Fibroblast of skin of scalp (primary cell): Measurements from ENCODE around the gene RAD51B.

Source experiments
- DNase-seq: peaks from one replicate; pipeline ENCODE4 v3.0.0-alpha.2; 2013

Gene RAD51B

DNA sequence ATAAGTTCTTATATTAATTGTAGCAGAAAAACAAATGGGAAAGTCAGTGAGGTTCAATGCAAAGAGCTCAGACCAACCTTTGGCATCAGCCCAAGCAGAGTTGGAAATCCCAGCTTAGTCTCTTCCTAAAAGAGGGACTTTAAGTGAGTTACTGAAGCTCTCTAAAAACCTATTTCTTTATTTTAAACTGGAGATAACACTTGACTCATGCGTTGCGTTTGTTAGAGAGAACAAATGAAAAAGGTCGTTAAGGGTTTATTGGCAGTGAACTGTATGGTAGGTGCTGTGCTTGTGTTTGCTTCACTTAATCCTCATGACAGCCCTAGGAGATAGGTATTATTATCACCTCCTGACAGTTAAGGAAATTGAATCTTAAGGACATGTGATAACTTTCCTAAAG, 396.5 kb downstream of the RAD51B start:
- DNase-seq = no peak

DNA sequence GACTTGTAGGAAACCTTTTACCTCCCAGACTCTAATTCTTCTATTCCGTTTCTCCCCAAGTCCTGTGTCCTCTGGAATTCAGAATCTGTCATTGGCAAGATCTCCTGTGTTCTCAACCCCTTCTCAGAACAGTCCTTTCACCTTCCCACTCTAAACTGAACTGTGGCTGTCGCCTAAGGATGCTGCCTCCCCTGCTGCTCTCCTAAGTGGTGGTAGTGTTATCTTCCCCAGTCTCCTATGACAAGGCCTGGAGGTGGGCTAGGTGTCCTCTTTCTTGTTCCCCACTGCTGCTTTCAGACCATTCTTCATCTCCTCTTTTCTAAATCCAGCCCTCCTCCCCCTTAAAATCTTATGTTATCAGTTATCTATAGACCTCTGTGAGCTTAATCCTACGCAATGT, 397.4 kb downstream of the RAD51B start:
- DNase-seq = no peak

DNA sequence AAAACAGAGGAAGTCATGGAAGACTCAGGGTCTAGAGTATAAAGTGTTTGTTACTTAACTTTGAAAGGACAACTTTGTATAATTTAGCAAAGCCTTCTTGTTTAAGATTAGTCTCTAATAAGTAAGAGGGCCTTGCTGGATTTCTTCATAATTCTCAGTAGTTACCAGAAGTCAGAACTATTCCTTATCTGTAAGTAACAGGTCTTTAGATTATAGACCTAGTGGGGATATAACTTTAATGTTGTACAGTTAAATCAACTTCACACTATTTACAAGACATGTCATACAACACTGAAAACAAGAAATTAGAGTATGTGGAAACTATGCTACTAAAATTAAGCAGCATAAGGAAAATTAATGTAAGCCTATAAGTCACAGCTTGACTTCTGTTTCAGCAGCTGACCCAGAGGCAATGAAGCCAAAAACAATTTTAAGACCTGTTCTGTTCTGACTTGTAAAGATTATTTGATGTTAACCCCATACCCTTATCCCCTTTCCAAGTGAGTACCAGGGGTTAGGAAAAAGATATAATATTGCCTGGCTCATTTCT, 398.3 kb downstream of the RAD51B start:
- DNase-seq = no peak

DNA sequence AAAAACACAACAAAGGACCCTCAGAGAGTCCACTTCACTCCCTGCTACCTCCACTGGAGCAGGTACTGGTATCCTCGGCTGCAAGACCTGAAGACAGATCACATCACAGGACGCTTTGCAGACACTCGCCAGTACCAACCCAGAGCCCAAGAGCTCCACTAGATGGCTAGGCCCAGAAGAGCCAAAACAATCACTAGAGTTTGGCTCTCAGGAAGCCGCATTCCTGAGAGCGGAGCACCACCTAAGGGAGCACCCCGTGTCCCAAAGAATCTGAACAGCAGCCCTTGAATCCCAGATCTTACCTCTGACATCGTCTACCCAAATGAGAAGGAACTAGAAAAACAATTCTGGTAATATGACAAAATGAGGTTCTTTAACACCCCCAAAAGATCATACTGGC, 399.8 kb downstream of the RAD51B start:
- DNase-seq = no peak

DNA sequence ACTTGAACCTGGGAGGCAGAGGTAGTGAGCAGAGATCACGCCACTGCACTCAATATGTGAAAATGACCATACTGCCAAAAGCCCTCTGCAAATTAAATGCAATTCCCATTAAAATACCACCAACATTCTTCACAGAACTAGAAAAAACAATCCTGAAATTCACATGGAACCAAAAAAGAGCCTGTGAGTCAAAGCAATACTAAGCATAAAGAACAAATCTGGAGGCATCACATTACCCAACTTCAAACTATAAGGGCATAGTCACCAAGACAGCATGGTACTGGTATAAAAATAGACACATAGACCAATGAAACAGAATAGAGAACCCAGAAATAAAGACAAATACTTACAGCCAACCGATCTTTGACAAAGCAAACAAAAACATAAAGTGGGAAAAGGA, 401.5 kb downstream of the RAD51B start:
- peak; percentile 65 for DNase-seq

DNA sequence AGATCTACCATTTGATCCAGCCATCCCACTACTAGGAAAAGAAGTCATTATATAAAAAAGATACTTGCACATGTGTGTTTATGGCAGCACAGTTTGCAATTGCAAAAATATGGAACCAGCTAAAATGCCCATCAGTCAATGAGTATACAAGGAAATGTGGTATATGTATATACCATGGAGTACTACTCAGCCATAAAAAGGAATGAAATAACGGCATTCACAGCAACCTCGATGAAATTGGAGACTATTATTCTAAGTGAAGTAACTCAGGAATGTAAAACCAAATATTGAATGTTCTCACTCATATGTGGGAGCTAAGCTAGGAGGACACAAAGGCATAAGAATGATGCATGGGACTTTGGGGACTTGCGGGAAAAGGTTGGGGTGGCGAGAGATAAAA, 402.6 kb downstream of the RAD51B start:
- DNase-seq = no peak

DNA sequence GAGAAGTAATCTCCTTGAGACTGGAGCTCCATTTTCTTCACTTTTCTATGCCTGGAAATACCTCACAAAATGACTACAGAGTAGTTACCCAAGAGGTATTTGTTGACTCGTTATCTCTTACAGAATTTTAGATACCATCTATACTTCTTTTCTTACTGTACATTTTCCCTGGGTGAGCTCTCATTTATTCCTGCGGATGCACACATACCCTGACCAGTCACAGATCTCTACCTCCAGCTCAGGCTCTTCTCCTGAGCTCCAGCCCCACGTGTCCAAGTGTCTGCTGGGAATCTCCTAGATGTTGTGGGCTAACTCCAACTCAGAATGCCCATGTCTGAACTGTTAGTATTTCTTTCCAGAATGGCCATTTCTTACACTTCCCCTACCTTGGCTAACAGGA, 403.1 kb downstream of the RAD51B start:
- no peak for DNase-seq

DNA sequence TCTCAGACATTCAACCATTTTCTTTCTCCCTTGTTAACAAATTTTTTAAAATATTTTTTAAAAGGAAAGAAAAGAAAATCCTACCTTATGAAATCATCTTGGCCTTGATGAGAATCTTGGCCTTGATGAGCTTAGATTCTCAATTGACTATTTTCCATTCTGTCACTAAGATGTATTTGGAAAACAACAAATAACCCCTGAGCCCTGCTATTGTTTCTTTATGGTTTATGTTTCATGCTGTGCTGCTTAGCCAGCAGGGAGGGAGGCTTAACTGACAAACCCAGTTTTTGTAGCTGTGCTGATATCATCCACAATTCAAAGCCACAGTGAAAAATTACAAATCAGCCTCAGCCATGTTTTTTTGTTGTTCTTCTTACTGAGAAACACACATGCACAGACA, 404.1 kb downstream of the RAD51B start:
- DNase-seq = no peak

DNA sequence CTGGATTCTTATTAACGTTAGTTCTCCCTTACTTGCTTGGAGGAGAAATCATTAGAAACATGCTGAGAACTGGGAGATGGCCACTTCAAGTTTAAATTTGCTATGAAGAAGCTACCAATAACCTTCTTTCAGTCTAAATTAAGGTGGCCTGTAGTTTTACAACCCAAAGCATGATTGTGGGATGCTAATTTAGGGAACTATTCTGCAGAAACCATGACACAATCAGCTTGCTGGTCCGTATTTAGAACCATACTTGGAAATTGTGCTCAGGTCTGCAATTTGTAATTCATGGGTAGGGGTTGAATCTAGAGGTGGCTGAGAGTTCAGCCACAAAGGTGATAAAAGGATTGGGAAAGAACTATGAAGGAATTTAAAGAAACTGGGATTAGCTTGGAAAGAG, 405.7 kb downstream of the RAD51B start:
- no peak for DNase-seq

DNA sequence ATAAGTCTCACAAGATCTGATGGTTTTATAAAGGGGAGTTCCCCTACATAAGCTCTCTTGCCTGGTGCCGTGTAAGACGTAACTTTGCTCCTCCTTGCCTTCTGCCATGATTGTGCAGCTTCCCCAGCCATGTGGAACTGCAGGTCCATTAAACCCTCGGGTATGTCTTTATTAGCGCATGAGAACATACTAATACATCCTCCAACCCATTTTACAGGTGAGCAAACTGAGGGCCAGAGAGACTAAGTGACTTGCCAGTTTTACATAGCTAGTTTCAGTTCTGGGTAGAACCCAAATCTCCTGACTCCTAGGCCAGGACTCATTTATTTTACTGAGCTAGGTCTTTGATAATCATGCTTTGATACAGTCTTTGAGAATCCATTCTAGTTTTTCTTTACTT, 406.9 kb downstream of the RAD51B start:
- no peak for DNase-seq

DNA sequence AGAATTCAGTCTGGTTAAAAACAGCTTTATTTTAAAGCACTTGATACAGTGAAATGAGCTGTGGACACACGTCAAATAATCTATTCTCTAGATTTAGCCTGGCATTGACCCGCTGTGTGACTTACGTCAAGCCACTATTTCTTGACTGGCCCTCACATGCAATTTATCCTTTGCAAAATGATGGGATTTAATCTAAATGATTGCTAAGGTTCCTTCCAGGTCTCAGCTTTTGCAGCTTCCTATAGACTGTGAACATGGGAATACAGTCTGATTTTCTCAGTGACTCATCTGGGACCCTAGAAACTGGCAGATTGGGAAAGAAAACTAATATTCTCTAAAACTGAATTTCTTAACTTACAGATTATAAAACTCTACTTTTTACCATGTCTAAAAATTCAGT, 409.1 kb downstream of the RAD51B start:
- DNase-seq = no peak

DNA sequence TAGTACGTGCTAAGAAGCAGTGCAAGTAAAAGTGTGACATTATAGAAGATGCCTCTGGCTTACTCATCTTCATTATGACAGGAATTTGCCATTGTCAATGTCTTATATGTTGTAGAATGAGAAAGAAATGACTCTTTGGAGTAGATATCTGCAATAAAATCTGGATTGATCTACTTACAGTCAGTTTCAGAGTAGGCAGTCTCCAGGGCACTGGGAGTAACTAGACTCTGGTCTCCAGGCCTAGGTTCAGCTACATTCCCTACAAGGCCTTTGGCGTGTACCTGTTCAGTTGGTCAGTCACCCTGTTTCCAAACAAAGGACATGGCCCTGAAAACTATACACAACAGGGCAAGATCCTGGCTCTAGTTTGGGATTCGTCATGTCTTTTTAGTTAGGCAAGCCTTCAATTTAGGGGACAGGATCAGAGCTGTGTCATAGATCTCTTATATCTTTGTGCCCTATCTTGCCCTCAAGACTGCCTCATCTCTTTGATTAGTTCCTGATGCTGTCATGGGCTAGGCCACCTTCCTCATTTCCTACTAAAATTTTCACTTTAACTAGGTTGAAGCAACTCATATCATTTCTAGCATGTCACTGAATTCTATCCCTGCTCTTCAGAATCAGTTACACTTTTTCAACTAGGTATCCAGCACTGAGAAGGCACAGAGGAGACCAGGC, 410.0 kb downstream of the RAD51B start:
- no peak for DNase-seq

DNA sequence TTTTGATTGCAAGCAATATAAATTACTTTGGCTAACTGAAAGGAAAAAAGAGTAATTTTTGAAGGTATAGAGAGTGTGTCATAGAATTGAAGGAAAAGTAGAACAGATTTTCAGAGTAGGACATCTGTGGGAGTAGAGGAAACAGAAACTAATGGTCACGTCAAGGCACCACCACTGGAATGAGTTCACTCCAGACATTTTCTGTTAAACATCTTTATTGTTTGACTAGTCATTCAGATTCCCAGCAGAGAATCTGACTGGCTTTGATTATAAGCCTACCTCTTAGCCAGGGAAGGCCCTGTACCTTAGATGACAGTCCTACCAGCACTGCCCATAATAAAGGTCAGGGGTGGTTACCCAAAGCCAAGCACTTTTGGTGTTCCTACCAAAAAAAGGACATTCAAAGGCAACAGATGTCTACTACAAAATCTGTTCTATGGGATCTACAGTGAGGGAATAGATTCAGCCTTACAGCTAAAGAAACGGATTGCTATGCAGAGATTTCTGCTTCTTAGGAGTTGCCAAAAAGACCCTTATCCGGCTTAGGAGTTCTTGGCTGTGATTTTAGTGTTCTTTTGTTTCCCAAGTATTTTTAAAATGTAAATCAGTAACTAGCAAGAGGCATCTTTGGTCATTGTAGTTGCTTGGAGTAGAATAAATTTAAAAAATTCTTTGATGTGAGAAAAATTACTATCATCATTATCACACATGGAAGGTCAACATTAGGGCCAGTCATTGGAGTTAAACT, 410.8 kb downstream of the RAD51B start:
- DNase-seq = no peak

DNA sequence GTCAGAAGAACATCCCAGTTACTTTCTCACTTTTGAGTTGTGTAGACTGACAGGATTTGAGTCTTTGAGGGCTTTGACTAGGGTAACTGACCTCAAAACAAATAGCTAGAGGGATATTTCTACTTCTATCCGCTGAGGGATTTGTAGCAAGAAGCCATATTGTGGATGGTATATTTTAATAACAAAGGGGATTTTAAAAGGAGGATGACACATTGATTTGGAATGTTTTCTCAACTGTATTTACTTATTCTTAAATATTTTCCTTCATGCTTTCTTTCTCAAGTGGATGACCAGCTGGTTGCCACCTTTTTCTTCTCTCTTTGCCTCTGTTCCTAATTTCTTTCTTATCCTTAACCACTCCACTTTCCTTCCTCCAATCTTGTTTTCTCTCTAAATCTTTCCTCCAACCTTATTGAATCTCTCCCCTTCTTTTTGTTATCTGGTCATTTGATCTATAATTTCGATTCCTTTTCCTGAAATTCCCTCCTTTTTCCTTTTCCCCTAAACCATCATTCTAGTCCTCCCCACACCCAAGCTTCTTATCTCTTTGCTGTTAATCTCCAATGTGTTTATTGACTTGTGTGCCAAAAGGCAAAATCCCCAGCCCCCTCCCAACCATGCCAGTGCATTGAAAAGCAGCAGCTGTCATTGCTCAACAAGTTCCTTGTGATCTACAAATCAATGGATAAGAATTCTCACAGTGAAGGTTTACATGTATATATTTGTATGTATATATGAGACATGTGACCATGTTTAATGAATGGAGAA, 411.6 kb downstream of the RAD51B start:
- peak; percentile 82 for DNase-seq

DNA sequence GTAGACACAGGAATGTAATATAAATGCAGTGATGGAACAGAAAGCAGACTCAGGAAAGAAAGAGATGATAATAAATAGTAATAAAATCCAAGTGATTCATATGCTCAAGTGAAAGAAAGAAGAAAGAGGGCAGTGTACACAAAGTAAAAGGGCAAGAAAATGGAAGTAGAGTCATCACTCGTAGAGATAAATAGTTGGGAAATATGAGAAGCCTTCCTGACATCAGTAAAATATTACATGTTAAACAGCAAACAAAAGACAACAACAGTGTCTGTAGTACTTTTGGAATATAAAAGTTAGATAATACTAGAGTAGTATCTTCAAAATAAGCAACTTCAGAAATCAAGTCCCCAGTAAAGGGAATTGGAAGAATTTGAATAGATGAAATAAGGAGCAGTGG, 412.3 kb downstream of the RAD51B start:
- no peak for DNase-seq

DNA sequence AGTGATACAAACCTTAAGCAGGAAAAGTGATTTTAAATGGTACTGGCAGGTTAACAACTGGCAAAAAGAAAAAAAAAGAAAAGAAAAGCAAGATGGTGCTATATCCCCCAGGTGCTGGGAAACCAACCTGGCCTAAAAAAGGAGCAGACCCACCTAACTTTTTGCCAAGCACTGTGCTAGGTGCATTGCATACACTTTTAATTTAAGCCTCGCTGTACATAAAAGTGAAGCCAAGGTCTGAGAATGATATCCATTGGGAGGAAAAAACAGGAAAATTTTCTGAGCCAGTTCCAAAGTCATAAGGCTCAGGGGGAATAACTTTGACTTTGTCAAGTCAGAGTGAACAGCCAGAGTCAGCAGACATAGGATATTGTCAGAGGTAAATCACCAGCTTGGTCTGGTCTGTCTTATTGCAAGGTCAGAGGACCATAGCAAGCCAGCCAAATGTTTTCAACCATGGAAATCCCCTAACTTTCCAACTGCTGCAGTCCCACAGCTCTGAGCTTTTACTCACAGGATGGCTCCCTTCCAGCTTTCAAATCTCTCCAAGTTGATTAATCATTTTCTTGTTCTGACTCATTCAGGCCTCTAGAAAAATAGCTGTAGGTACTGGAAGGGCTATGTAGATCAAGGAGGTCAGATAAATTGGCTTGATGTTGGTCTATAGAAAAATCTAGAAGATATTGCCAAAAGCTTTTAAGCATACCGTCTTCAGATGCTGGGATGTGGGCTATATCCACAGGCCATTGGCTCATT, 412.9 kb downstream of the RAD51B start:
- DNase-seq = peak; percentile 98

DNA sequence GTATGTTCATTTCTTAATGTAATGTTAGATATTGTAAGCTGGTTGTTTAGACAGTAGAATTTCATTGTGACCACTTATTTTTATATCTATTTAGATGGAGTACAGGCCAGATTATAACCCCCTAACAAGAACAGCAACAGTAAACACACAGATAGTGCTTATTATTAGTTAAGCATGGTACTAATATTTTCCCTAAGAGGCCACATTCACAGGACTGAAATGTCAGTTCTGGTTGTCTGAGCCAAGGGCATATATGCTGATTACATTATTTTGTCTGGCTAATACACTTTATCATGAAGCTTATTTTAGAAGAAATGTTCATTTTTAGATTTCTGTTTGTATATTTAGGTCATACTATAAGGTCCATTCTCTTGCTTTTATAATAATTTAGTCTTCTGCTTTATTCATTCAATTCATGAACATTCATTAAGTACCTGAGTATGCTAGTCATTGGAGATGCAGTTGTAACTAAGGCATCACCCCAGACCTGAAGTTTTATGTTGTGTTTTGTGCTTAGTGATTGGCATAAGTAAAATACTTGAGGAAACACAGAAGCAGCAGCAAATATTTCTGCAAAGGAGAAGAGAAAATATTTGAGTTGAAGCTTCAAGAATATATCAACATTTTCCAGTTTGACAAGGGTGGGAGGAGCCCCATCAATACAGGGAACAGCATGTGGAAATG, 413.7 kb downstream of the RAD51B start:
- no peak for DNase-seq

DNA sequence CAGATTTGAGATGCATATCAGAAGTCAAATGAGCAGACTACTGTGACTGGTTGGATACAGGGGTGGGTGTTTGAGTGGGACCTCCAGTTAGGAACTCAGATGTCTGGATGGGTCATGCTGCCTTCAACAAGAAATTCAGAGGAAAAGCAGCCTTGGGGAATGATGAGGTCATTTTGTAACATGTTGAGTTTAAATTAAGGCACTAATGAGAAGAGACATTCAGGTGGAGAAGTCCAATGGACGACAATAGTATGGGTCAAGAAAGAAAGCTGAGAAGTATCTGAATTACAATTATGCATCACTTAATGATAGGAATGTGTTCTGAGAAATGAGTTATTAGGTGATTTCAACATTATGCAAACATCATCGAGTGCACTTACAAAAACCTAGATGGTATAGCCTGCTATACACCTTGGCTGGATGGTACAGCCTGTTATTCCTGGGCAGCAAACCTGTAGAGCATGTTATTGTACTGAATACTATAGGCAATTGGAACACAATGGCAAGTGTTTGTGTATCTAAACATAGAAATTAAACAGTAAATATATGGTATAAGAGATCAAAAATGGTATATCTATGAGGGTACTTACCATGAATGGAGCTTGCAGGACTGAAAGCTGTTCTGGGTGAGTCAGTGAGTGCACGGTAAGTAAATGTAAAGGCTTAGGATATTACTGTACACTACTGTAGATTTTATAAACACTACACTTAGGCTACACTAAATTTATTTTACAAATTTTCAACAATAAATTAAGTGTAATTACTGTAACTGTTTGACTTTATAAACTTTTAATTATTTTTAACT, 414.7 kb downstream of the RAD51B start:
- DNase-seq = no peak

DNA sequence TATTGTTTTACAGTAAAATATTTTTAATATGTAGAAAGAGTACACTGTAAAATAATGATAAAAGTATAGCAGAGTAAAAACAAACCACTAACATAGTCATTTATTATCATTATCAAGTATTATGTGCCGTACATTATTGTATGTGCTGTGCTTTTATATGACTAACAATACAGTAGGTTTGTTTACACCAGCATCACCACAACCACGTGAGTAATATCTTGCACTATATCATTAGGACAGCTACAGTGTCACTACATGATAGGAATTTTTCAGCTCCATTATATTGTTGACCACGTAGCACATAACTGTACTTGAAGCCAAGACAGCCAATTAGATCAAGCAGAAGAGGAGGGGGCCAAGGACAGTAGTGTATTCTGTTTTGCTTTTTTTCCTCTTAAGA, 415.4 kb downstream of the RAD51B start:
- DNase-seq = peak; percentile 51

DNA sequence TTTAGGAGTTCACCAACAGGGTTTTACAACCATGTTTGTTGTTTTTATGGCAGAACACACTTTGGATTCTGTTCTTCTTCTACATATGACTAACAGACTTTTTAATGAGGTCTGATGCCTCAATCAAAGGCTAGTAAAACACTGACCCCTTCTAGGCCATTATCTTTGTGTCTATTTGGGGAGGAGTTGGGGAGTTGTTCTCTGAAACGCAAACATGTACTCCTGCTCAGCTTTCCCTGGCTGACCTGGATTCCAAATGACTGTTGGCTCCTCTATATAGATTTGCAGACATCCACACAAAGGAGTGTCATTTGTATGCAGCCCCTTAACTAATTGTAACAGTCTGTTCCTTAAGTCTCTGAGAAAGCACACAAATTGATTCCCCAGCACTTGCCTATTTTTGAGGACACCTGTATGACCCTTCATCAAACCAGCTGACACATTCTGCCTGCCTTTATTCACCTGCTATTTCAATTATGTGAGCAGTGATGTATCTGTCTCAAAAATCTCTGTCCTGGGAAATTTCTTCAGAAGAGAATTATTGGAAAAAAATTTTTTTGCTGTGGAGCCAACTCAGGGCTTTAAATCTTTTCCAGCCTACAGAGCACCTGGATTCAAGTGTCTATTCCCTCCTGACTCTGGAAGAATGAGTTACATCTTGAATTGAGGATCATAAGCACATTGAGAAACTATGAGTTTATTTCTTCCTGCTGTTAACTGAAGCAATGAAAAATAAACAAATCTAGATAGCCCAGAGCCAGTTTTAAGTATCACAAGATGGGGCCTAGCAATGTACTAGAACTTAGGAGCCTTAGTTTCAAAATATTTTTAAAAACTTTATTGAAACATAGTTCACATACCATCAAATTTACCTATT, 417.2 kb downstream of the RAD51B start:
- no peak for DNase-seq
